Mammary epithelial cell (primary cell): ENCODE results near the gene LILRB3.

ENCODE experiments used
- CTCF ChIP-seq, 2 donors: IDR thresholded peaks in 1 of 2; conservative IDR thresholded peaks in 1 of 2; 2 replicates each; pipeline ENCODE4 v1.5.1; 2011 to 2012; ENCODE audit warnings: inconsistent platforms in 2 of 2, low read length in 2 of 2, mild to moderate bottlenecking in 2 of 2, control low read depth in 1 of 2, low read depth in 1 of 2; ENCODE audit not compliant: insufficient read depth in 1 of 2; ENCODE audit errors: extremely low read depth in 1 of 2
- EZH2 ChIP-seq: IDR thresholded peaks from 2 replicates; pipeline ENCODE4 v1.6.1; 2012; ENCODE audit warnings: low read length, inconsistent platforms, borderline replicate concordance

- TF ChIP-seq CTCF (conservative IDR thresholded peaks at IDR 0.05 in 1 of 2, IDR thresholded peaks at IDR 0.05 in 1 of 2; ENCODE audit: extremely low read depth in 1 of 2, insufficient read depth in 1 of 2, low read depth in 1 of 2, low read length in 2 of 2) = no peak
- no peak for TF ChIP-seq EZH2
Observed at GRCh38 chr19:54262470-54262869, 39.7 kb upstream of the LILRB3 start.
